Activated T-cell treated with anti-CD3 and anti-CD28 coated beads, Interleukin-2, amount 50 U/mL, for 4 hours (primary cell): ENCODE data around the gene ANKRD60. TPM values are rescaled to one million over a fixed set of nuclear protein-coding genes. Genes with fewer than 3 reads are reported as not detected.

Experiments used
- ATAC-seq, 2 donors: fragments of 200-7000 bp; cut with Tn5 transposase; one replicate each; pipeline ENCODE4 v1.10.0; 2021
- DNase-seq: peaks from one replicate; pipeline ENCODE4 v3.0.0-alpha.2; 2020
- H3K27me3 Mint-ChIP-seq: one replicate; pipeline ENCODE4 v1.8.0; 2021; ENCODE audit warnings: low read depth, mixed read lengths
- H3K36me3 Mint-ChIP-seq: one replicate; pipeline ENCODE4 v1.8.0; 2022; ENCODE audit warnings: mixed read lengths; ENCODE audit not compliant: insufficient read depth
- H3K4me1 Mint-ChIP-seq: one replicate; pipeline ENCODE4 v1.8.0; 2021; ENCODE audit warnings: low read depth, mixed read lengths
- H3K4me3 Mint-ChIP-seq: one replicate; pipeline ENCODE4 v1.8.0; 2021; ENCODE audit warnings: mild to moderate bottlenecking, moderate library complexity, mixed read lengths
- H3K9me3 Mint-ChIP-seq: one replicate; pipeline ENCODE4 v1.8.0; 2021; ENCODE audit warnings: mixed read lengths
- total RNA-seq, 3 donors: library from RNA; stranded (reverse); gene quantifications; one replicate each; pipeline ENCODE4 v1.2.1, GENCODE V29; 2021

The ANKRD60 gene, protein sequence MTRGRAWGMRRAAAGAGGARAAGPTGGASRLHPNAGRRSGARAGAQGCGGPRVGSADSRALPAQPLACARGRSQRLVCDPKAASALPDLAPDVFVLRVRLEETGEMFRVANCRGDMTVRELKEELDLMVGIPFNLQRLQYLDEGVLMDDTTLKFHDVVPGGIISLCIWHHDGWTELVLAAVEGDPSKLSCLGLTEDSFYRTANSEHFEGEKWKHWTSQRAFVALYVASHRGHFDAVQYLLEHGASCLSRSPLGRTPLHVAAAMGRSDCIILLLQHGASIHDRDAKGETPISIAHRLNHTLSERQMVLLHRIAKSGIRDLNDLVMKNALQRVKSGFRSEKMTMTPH
- total RNA-seq = not detected

DNA sequence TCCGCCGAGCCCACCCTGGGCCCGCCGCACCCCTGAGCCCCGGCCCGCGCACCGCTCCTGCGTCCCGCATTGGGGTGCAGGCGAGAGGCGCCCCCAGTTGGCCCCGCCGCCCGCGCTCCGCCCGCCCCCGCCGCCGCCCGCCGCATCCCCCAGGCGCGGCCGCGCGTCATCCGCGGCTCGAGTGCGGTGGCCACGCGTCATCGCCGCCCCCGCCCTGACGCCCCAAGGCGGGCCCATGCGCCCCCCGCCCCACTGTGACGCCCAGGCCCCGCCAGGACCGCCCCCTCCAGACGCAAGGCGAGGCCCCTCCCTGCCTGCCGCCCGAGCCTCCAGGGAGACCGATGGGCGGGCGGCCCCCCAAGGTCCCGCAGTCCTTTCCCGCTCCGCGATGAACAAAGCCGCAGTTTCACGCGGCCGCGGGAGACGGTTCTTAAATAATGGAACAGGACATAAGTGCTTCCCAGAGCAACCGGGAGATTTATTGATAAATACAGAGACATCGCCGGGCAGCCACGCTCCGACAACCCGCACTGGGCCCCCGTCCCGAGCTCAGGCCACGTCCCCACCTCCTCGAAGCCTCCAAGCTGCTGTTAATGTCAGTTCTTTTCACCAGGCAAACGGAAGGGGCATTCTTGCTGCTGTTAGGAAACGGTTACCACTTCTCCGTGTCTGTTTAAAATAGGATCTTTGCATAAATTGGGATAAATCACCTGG is at the start of gene ANKRD60:
ANKRD60 (minus strand) TSS at position 170 of the 714 bp plus-strand sequence; CDS start at position 170, 0 bp downstream.
- peak; percentile 68 to 69 for ATAC-seq
- H3K27me3 Mint-ChIP-seq = peaks cover 46% of the 10 kb centered on the region
- peak; percentile 53 for DNase-seq
- H3K4me3 Mint-ChIP-seq = peak within 1 kb of the TSS; percentile 60
- peaks cover 13% of the 10 kb centered on the region for H3K4me1 Mint-ChIP-seq
- no peaks in the 10 kb centered on the region for H3K9me3 Mint-ChIP-seq
- H3K36me3 Mint-ChIP-seq = peaks cover 2% of the 10 kb centered on the region

DNA sequence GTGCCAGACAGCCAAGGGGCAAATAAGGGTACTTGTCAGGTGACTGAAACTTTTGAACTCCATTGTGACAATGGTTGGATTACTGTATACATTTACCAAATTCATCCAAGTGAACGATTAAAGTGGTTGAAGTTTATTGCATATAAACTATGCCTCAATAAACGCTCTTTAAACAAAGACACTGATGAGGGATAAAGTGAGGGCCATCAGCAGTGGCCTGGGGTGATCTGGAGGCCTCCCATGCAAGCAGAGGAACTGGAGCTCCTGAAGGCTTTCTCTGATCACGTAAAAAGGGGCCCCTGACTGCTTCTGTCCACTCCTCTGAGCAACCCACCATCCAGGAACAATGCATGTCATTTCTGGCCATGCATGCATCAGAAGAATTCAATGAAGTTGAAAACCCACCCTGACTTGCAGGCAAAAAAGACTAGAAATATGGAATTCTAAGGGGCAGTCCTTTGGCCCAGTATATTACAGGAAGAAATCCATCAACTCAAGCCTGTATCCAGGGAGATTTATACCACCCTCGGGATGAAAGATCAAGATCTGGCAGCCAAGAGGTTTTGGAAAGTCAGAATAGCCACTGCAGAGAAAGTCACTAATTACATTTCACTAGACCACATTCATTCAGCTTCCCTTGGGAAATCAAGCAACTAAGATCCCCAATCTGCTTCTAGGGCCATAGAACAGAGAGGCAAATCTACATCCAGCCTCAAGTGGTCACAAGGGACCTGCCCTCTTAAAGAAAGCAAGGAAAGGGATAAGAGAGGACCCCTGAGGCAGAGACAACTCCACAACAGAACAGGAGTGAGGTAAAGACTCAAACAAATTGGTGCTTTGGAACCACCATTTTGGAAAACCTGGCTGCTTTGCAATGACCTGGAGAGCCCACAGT is 49.4 kb upstream of the ANKRD60 start:
- Mint-ChIP-seq H3K9me3 (peaks cover 3% of the 10 kb centered on the region), H3K36me3 (peaks cover 18% of the 10 kb centered on the region), H3K4me3 (no peak overlapping the region), H3K4me1 (peaks cover 6% of the 10 kb centered on the region), H3K27me3 (no peaks in the 10 kb centered on the region)
- ATAC-seq (no peak), DNase-seq (no peak)

DNA sequence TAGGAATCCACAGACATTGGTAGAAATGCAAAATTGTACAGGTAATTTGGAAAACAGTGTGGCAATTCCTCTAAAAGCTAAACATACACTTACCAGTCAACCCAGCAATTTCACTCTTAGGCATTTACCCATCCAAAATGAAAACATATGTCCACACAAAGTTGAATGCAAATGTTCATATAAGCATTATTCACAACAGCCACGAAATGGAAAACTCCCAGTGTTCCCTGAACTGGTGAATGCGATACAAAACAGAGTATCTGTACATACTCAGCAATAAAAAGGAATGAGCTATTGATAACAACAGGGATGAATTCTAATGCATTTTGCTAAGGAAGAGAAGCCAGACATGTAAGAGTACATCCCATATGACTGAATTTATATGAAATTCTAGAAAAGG is 48.7 kb upstream of the ANKRD60 start:
- Mint-ChIP-seq H3K4me3 (no peak overlapping the region), H3K4me1 (peaks cover 5% of the 10 kb centered on the region), H3K9me3 (peaks cover 3% of the 10 kb centered on the region), H3K36me3 (peaks cover 19% of the 10 kb centered on the region), H3K27me3 (no peaks in the 10 kb centered on the region)
- ATAC-seq = no peak
- DNase-seq = no peak

DNA sequence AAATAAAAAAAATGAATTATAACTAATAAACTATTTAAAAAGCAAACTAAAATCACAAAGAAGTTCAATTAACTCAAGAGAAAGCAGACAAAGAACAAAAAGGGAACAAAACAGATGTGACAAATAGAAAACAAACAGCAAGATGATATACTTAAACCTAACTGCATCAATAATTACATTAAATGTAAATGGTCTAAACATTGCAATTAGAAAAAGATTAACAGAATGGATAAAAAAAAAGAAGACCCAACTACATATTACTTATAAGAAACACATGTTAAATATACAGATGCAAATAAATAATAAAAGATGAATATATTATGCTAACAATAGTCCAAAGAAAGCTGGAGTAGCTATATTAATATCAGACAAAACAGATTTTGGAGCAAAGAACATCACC is 45.9 kb upstream of the ANKRD60 start:
- H3K4me3 Mint-ChIP-seq = no peak overlapping the region
- ATAC-seq (no peak), DNase-seq (no peak)
- H3K9me3 Mint-ChIP-seq = peaks cover 3% of the 10 kb centered on the region
- no peaks in the 10 kb centered on the region for H3K27me3 Mint-ChIP-seq
- peaks cover 8% of the 10 kb centered on the region for H3K4me1 Mint-ChIP-seq
- peaks cover 19% of the 10 kb centered on the region for H3K36me3 Mint-ChIP-seq

DNA sequence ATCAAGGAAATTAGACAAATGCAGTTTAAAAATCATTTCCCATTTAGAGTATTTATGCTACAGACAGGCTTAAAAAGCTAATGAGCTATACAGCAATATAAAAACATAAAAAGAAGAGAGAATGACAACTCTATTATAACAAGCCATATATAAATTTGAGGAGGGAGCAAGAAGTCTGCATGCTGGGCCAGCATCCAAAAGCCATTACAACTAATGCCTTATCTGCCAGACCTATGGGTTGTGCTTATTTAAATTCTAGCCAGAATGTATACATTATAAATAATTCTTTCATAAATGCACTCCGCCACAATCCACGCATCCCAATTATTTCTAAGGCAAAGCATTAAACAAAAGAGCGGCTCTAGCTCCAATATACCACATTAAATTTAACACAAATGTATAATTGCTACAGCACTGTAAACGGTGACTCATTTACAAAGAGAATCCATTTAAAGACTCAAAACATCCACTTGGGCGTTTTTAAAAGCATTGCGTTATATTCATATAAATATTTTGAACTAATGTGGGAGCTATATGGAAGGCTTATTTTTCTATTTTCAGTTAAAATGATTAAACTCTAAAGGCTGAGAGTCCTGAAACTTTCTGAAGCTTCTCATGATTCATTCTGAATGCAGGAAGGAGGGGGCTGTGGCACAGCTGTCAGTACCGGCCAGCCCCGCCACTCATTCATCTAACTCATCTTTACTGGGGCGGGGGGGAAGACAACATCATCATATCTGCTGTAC is 43.3 kb upstream of the ANKRD60 start:
- Mint-ChIP-seq H3K36me3 (peaks cover 29% of the 10 kb centered on the region), H3K4me1 (peaks cover 24% of the 10 kb centered on the region), H3K9me3 (peaks cover 3% of the 10 kb centered on the region), H3K27me3 (no peaks in the 10 kb centered on the region), H3K4me3 (no peak overlapping the region)
- peak; percentile 73 to 98 for ATAC-seq
- DNase-seq = peak; percentile 15

DNA sequence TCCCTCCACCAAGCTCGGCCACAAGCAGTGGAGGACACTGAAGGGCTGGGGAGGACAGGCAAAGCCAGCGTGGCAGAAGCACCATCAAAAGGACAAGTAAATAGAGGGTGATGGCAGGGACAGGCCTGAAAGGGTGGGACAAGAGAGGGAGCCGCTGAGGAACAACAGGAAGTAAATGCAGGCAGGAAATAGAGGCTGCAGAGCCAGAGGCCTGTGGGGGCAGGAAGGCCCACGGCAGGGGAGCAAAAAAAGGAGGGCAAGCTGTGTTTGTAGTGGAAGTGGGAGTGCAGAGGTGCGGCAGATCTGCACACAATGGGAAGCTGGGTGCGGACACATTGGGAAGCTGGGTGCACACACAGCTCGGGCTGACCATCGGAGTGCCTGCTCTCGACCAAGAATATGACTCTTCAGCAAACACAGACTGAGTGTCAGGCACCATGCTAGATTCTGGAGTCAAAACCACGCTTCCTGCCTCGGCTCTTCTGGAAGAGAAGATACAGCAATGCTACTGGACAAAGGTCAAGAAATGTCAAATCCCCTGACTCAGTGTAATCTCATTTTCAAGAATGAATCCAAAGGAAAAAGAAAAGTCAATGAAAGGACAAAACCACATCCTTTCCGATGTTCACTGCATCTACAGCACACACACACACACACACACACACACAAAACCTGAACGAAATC is 40.6 kb upstream of the ANKRD60 start:
- Mint-ChIP-seq H3K9me3 (peaks cover 3% of the 10 kb centered on the region), H3K4me3 (no peak overlapping the region), H3K27me3 (no peaks in the 10 kb centered on the region), H3K36me3 (peaks cover 24% of the 10 kb centered on the region), H3K4me1 (peaks cover 24% of the 10 kb centered on the region)
- DNase-seq = no peak
- no peak for ATAC-seq

DNA sequence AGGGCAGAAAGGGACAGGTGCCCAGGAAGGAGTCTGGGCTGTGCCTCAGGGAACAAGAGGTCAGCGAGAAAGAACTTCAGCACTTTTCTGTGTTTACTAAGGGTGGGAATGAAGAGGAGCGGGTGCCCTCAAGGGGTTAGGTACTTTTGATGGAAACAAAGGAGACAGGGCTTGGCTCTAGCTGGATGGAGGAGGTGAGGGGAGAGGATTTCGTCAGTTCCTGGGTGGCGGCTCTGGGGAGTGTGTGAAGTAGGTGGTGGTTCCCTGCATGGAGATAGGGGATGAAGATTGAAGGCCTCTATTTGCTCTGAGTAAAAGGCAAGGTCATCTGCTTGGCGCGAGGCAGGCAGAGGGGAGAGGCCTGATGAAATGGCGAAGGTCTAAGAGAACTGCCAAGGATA is 40.0 kb upstream of the ANKRD60 start:
- ATAC-seq (no peak), DNase-seq (no peak)
- peaks cover 19% of the 10 kb centered on the region for H3K36me3 Mint-ChIP-seq
- H3K4me1 Mint-ChIP-seq = peaks cover 24% of the 10 kb centered on the region
- no peaks in the 10 kb centered on the region for H3K9me3 Mint-ChIP-seq
- H3K27me3 Mint-ChIP-seq = no peaks in the 10 kb centered on the region
- H3K4me3 Mint-ChIP-seq = no peak overlapping the region

DNA sequence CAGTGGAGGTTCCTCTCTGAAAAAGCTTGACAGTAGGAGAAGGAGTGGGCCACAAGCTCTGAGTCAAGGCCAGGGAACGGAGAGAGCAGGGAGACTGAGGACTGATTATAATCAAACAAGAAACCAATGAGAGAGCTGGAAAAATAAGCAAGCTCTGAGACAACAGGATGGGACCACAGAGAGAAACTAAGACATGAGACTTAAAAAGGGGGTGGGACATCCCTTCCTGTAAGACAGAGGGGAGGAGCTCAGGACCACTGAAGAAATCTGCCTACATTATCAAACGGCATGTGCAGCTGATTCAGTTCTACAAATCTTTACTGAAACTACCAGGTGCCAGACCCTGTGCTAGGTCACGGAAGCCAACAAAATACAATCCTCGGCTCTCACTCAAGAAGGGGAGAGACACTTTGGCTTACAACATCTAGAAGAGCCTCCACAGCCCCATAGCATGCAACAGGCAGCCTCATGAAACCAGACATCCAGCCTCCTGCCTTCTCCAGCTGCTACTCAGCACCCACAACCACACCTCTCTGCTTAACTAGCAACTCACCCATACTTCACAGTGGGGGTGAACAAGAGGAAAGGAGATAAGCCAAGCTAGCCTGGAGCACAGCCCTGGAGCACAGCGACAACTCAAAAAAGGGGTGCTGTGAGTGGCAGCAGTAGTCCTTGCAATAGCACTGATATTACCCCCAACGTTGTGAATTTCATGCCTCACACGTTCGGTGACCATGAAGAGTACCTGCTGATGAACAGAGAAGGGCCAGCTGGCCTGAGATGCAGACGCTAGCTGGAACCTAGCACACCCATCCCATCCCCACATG is 39.1 kb upstream of the ANKRD60 start:
- Mint-ChIP-seq H3K4me1 (peaks cover 24% of the 10 kb centered on the region), H3K27me3 (no peaks in the 10 kb centered on the region), H3K36me3 (peaks cover 23% of the 10 kb centered on the region), H3K9me3 (no peaks in the 10 kb centered on the region), H3K4me3 (no peak overlapping the region)
- no peak for ATAC-seq
- DNase-seq = no peak

DNA sequence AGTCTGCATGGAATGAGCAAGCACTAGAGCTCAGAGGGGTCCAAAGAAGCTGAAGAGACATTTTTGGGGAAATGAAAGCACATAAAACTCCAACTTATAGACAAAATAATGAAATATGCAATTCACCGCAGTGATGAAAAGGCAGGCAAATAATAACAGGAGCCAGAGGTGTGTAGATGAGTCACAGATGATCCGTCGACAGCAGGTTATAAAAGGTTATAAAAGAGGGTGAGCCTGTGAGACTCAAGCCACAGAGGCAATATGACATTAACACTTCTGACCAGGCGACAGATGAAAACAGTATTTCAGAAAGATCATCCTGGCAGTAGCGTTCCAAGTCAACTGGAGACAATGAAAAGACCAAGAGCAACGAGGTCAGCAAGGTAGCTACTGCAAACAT is 35.8 kb upstream of the ANKRD60 start:
- peaks cover 22% of the 10 kb centered on the region for H3K36me3 Mint-ChIP-seq
- no peak overlapping the region for H3K4me3 Mint-ChIP-seq
- no peaks in the 10 kb centered on the region for H3K27me3 Mint-ChIP-seq
- H3K4me1 Mint-ChIP-seq = peaks cover 16% of the 10 kb centered on the region
- no peaks in the 10 kb centered on the region for H3K9me3 Mint-ChIP-seq
- no peak for ATAC-seq
- no peak for DNase-seq

DNA sequence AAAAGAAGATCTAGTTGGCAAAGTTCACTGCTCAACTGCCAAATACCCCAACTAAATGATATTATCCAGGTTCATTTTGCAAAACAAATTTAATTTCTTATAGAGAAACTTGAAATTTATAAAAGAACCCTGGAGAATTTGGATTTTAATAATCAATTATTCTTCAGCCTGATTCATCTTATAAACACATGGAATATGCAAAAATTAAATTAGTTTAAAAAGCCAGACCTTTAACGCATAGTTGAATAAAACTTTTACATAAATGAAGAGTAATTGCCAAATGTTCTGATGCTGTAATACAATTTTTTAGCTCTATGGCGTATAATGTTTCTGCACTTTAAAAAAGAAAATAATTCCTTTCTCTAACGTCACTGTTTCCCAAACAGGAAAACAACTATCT is 33.2 kb upstream of the ANKRD60 start:
- Mint-ChIP-seq H3K27me3 (no peaks in the 10 kb centered on the region), H3K4me1 (peaks cover 4% of the 10 kb centered on the region), H3K9me3 (no peaks in the 10 kb centered on the region), H3K36me3 (peaks cover 23% of the 10 kb centered on the region), H3K4me3 (no peak overlapping the region)
- no peak for DNase-seq
- no peak for ATAC-seq

DNA sequence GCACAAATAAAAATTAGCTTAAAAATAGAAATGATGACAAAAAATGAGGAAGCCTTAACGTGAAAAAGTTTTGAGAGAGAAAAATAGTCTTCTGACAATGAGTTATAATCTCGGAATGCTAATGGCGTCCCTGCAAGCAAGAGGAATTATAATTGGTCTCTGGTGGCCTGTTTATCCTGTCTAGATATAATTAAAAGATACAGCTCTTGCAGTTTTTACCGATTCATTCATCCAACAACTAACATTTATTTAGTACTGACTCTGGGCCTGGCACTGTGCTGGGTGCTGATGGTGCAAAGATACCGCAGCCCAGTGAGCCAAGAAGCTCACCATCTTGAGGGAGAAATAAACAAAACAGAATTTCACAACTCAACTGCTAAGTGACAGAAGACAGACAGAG is 31.6 kb upstream of the ANKRD60 start:
- Mint-ChIP-seq H3K27me3 (no peaks in the 10 kb centered on the region), H3K36me3 (peaks cover 20% of the 10 kb centered on the region), H3K4me3 (no peak overlapping the region), H3K4me1 (peaks cover 6% of the 10 kb centered on the region), H3K9me3 (no peaks in the 10 kb centered on the region)
- DNase-seq = no peak
- no peak for ATAC-seq

DNA sequence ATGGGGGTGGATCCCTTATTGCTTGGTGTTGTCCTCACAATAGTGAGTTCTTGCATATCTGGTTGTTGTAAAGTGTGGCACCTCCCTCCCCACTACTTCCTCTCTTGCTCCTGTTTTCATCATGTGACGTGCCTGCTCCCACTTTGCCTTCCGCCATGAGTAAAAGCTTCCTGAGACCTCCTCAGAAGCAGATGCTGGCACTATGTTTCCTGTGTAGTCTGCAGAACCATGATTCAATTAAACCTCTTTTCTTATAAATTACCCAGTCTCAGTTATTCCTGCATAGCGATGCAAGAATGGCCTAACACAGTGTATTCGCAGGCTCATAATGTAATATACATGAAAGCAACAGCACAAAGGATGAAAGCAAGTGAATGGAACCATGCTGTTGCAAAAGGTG is 28.4 kb upstream of the ANKRD60 start:
- peaks cover 19% of the 10 kb centered on the region for H3K36me3 Mint-ChIP-seq
- H3K4me3 Mint-ChIP-seq = no peak overlapping the region
- H3K27me3 Mint-ChIP-seq = no peaks in the 10 kb centered on the region
- H3K9me3 Mint-ChIP-seq = no peaks in the 10 kb centered on the region
- ATAC-seq = no peak
- DNase-seq = no peak
- peaks cover 10% of the 10 kb centered on the region for H3K4me1 Mint-ChIP-seq

DNA sequence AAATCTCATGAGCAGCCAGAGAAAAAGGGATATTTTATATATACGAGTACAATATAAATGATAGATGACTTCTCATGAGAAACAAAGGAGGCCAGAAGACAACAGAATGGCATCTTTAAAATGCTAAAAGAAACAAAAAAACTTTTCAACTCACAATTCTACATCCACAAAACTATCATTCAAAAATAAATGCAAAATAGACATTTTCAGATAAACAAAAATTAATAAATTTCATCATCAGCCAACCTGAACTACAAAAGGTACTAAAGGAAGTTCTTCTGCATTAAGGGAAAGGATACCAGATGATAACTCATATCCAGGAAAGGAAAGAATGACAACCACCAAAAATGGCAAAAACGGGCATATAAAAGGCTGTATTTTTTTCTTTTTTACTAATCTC is 27.9 kb upstream of the ANKRD60 start:
- no peak overlapping the region for H3K4me3 Mint-ChIP-seq

More for the DNA sequence above, 27.9 kb upstream of the ANKRD60 start:
- Mint-ChIP-seq H3K36me3 (peaks cover 19% of the 10 kb centered on the region), H3K4me1 (peaks cover 10% of the 10 kb centered on the region), H3K27me3 (no peaks in the 10 kb centered on the region), H3K9me3 (no peaks in the 10 kb centered on the region)
- no peak for DNase-seq
- no peak for ATAC-seq
